ENCODE results near the gene ADAM15. TPM values are rescaled to one million over a fixed set of nuclear protein-coding genes. Genes with fewer than 3 reads are reported as not detected.

Gene ADAM15
- total and polyA plus RNA-seq, 2 of the 8 experiments (the other 6 are each of a cell fraction or from before 2014, with no cell fraction given), result 32.9 to 37.6 TPM

DNA sequence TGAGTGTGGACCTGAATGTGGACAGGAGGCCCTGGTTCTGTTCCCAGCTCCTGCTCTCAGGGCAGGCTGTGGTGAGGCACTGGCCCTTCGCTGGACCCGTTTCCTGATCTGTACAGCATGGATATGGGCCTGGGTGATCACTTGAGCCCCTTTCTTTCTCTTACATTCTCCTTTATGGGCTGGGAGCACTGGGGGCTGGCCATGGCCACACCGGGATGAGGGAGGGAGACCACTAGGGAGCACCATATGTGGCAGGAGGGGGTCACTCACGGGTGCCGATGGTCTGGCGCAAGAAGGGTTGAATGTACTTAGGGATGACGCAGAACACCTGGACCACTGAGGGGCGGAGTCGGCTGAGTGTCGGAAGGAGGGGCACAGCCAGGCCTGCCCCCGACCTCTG, 20.2 kb upstream of the ADAM15 start (continued):
- no peak for TF ChIP-seq SP2 (IDR thresholded peaks at IDR 0.05; ENCODE audit: low read length)
- TF ChIP-seq SP1 (IDR thresholded peaks at IDR 0.05; ENCODE audit: low read depth, low read length), result no peak
- no peak for TF ChIP-seq KDM4A (IDR thresholded peaks at IDR 0.05; ENCODE audit: low read depth, low read length, severe bottlenecking)
- no peak for TF ChIP-seq SP4 (IDR thresholded peaks at IDR 0.05; ENCODE audit: low read length)
- TF ChIP-seq KDM1A (IDR thresholded peaks at IDR 0.05; ENCODE audit: borderline replicate concordance, low read length), result no peak
- TF ChIP-seq, protein P1, sequence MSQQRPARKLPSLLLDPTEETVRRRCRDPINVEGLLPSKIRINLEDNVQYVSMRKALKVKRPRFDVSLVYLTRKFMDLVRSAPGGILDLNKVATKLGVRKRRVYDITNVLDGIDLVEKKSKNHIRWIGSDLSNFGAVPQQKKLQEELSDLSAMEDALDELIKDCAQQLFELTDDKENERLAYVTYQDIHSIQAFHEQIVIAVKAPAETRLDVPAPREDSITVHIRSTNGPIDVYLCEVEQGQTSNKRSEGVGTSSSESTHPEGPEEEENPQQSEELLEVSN (IDR thresholded peaks at IDR 0.05), result no peak
- no peak for TF ChIP-seq JUND (IDR thresholded peaks at IDR 0.05; ENCODE audit: low read length)

All from H1 (cell line).